Gastroesophageal sphincter (tissue), 3 donors: Measurements from ENCODE around the gene PI4KA.

Source experiments
- CTCF ChIP-seq, 4 experiments: fragments of 200-600 bp in 2 of 4; fragments of 450-650 bp in 2 of 4; sonication (generic) in 1 of 4; IDR thresholded peaks; one replicate each; pipeline ENCODE4 v1.5.1; 2017 to 2019; ENCODE audit warnings: antibody characterized with exemption in 4 of 4, mild to moderate bottlenecking in 2 of 4, moderate library complexity in 2 of 4
- EP300 ChIP-seq: sonication (generic); formaldehyde crosslinking; IDR thresholded peaks from one replicate; pipeline ENCODE4 v1.6.1; 2017; ENCODE audit warnings: antibody characterized with exemption, mild to moderate bottlenecking
- POLR2A ChIP-seq, 2 donors: fragments of 450-650 bp; IDR thresholded peaks; one replicate each; pipeline ENCODE4 v1.6.1; 2017; ENCODE audit warnings: antibody characterized with exemption in 2 of 2, mild to moderate bottlenecking in 2 of 2, moderate library complexity in 1 of 2
- POLR2AphosphoS5 ChIP-seq: sonication (generic); formaldehyde crosslinking; IDR thresholded peaks from one replicate; pipeline ENCODE4 v1.6.1; 2017; ENCODE audit warnings: antibody characterized with exemption

GRCh38 chr22:20822240-20822639 lies 36.4 kb downstream of the PI4KA start:
- TF ChIP-seq EP300 (no peak), POLR2AphosphoS5 (no peak), CTCF (IDR thresholded peaks at IDR 0.05) (no peak), POLR2A (IDR thresholded peaks at IDR 0.05) (no peak)
